H9 (cell line): ENCODE data around the gene STON2. TPM values are rescaled to one million over a fixed set of nuclear protein-coding genes. Genes with fewer than 3 reads are reported as not detected.

ENCODE experiments used
- DNase-seq: peaks from one replicate; pipeline ENCODE4 v3.0.0-alpha.2; 2017
- H2AFZ ChIP-seq: one replicate; pipeline ENCODE4 v1.6.1; 2013; ENCODE audit warnings: mild to moderate bottlenecking, low read length, control low read depth, moderate library complexity
- H2AK5ac ChIP-seq: 2 replicates; pipeline ENCODE4 v1.6.1; 2013; ENCODE audit warnings: low read length, control low read depth, mixed read lengths; ENCODE audit not compliant: insufficient read length
- H2BK120ac ChIP-seq: one replicate; pipeline ENCODE4 v1.6.1; 2013; ENCODE audit warnings: low read depth, mild to moderate bottlenecking, low read length, control low read depth, inconsistent platforms; ENCODE audit not compliant: poor library complexity, severe bottlenecking
- H2BK12ac ChIP-seq: 2 replicates; pipeline ENCODE4 v1.6.1; 2013; ENCODE audit warnings: low read length, control low read depth, mixed read lengths, low read depth; ENCODE audit not compliant: insufficient read length
- H2BK15ac ChIP-seq: 2 replicates; pipeline ENCODE4 v1.6.1; 2013; ENCODE audit warnings: low read depth, low read length, control low read depth
- H2BK20ac ChIP-seq: one replicate; pipeline ENCODE4 v1.6.1; 2013; ENCODE audit warnings: low read depth, mild to moderate bottlenecking, low read length, control low read depth, inconsistent platforms; ENCODE audit not compliant: poor library complexity, severe bottlenecking
- H2BK5ac ChIP-seq: 2 replicates; pipeline ENCODE4 v1.6.1; 2013; ENCODE audit warnings: low read length, control low read depth, mixed read lengths; ENCODE audit not compliant: insufficient read length
- H3K14ac ChIP-seq: 2 replicates; pipeline ENCODE4 v1.6.1; 2013; ENCODE audit warnings: low read length, control low read depth; ENCODE audit not compliant: insufficient read depth
- H3K18ac ChIP-seq: 2 replicates; pipeline ENCODE4 v1.6.1; 2013; ENCODE audit warnings: low read depth, mild to moderate bottlenecking, mixed read lengths, low read length, control low read depth; ENCODE audit not compliant: insufficient read length
- H3K23ac ChIP-seq: 2 replicates; pipeline ENCODE4 v1.6.1; 2013; ENCODE audit warnings: low read length, control low read depth, mixed read lengths, low read depth; ENCODE audit not compliant: insufficient read length
- H3K23me2 ChIP-seq: 2 replicates; pipeline ENCODE4 v1.6.1; 2013; ENCODE audit warnings: low read depth, mild to moderate bottlenecking, mixed read lengths, low read length, control low read depth; ENCODE audit not compliant: insufficient read length, poor library complexity, severe bottlenecking
- H3K27ac ChIP-seq: 2 replicates; pipeline ENCODE4 v1.5.1; 2013; ENCODE audit warnings: low read length, control low read depth, mixed read lengths, low read depth; ENCODE audit not compliant: insufficient read length
- H3K27me3 ChIP-seq: 2 replicates; pipeline ENCODE4 v1.6.1; 2013; ENCODE audit warnings: low read length, control low read depth, inconsistent platforms; ENCODE audit not compliant: insufficient read depth
- H3K4ac ChIP-seq: 2 replicates; pipeline ENCODE4 v1.6.1; 2013; ENCODE audit warnings: low read depth, mild to moderate bottlenecking, control low read depth, inconsistent platforms, low read length, moderate library complexity
- H3K4me1 ChIP-seq: 2 replicates; pipeline ENCODE4 v1.6.1; 2013; ENCODE audit warnings: low read length, control low read depth, inconsistent platforms; ENCODE audit not compliant: insufficient read depth
- H3K4me2 ChIP-seq: 2 replicates; pipeline ENCODE4 v1.6.1; 2013; ENCODE audit warnings: low read length, control low read depth, mixed read lengths; ENCODE audit not compliant: insufficient read length, insufficient read depth
- H3K56ac ChIP-seq: 2 replicates; pipeline ENCODE4 v1.6.1; 2013; ENCODE audit warnings: low read depth, mild to moderate bottlenecking, mixed read lengths, low read length, control low read depth; ENCODE audit not compliant: insufficient read length
- H3K79me1 ChIP-seq: 2 replicates; pipeline ENCODE4 v1.6.1; 2013; ENCODE audit warnings: low read depth, mild to moderate bottlenecking, moderate library complexity, low read length, control low read depth, inconsistent platforms; ENCODE audit not compliant: insufficient read depth, poor library complexity, severe bottlenecking
- H3K79me2 ChIP-seq: 2 replicates; pipeline ENCODE4 v1.6.1; 2013; ENCODE audit warnings: low read length, control low read depth, inconsistent platforms; ENCODE audit not compliant: insufficient read depth
- H3K9ac ChIP-seq: 2 replicates; pipeline ENCODE4 v1.6.1; 2013; ENCODE audit warnings: low read length, control low read depth, mixed read lengths; ENCODE audit not compliant: insufficient read length; ENCODE audit errors: extremely low read depth
- H3K9me3 ChIP-seq: one replicate; pipeline ENCODE4 v1.6.1; 2013; ENCODE audit warnings: low read depth, low read length, inconsistent platforms; ENCODE audit not compliant: control insufficient read depth
- H3T11ph ChIP-seq: one replicate; pipeline ENCODE4 v1.6.1; 2013; ENCODE audit warnings: mild to moderate bottlenecking, low read length, control low read depth, inconsistent platforms
- H4K20me1 ChIP-seq: one replicate; pipeline ENCODE4 v1.6.1; 2013; ENCODE audit not compliant: control insufficient read depth, insufficient read length, insufficient read depth
- H4K5ac ChIP-seq: 2 replicates; pipeline ENCODE4 v1.6.1; 2013; ENCODE audit warnings: low read depth, mild to moderate bottlenecking, mixed read lengths, low read length, control low read depth; ENCODE audit not compliant: insufficient read length
- H4K8ac ChIP-seq: replicated peaks from 2 replicates; pipeline ENCODE4 v1.6.1; 2013; ENCODE audit warnings: low read length, control low read depth, mixed read lengths, low read depth; ENCODE audit not compliant: insufficient read length
- H4K91ac ChIP-seq: 2 replicates; pipeline ENCODE4 v1.6.1; 2013; ENCODE audit warnings: low read depth, mild to moderate bottlenecking, moderate library complexity, mixed read lengths, low read length, control low read depth; ENCODE audit not compliant: insufficient read length
- H3K27ac Mint-ChIP-seq, 3 experiments: 2 replicates in 2 of 3; 3 replicates in 1 of 3; pipeline ENCODE4 v1.8.0; 2020 to 2021; ENCODE audit warnings: mixed read lengths in 3 of 3, mild to moderate bottlenecking in 1 of 3, moderate library complexity in 1 of 3
- H3K27me3 Mint-ChIP-seq: 2 replicates; pipeline ENCODE4 v1.8.0; 2021; ENCODE audit warnings: low read depth, mild to moderate bottlenecking, moderate library complexity, mixed read lengths
- H3K36me3 Mint-ChIP-seq, 3 experiments: 2 replicates in 2 of 3; 3 replicates in 1 of 3; pipeline ENCODE4 v1.8.0; 2020 to 2021; ENCODE audit warnings: low read depth in 3 of 3, mixed read lengths in 3 of 3; ENCODE audit not compliant: insufficient read depth in 1 of 3
- H3K4me1 Mint-ChIP-seq, 2 experiments: 2 replicates each; pipeline ENCODE4 v1.8.0; 2020; ENCODE audit warnings: mixed read lengths in 2 of 2
- H3K4me3 Mint-ChIP-seq, 2 experiments: 2 replicates in 1 of 2; 3 replicates in 1 of 2; pipeline ENCODE4 v1.8.0; 2020 to 2021; ENCODE audit warnings: mild to moderate bottlenecking in 2 of 2, mixed read lengths in 2 of 2, moderate library complexity in 1 of 2
- H3K9me3 Mint-ChIP-seq, 2 experiments: 2 replicates in 1 of 2; 3 replicates in 1 of 2; pipeline ENCODE4 v1.8.0; 2020; ENCODE audit warnings: mild to moderate bottlenecking in 2 of 2, mixed read lengths in 2 of 2, moderate library complexity in 1 of 2
- CTCF ChIP-seq: fragments of 200-600 bp; sonication (generic); conservative IDR thresholded peaks from 3 replicates; pipeline ENCODE4 v1.8.0; 2021; ENCODE audit warnings: antibody characterized with exemption, mild to moderate bottlenecking
- WGBS: extraction: QIAGEN DNeasy Blood & Tissue Kit; methylation state at CpG from one replicate; pipeline ENCODE4 v1.1.7; 2013; ENCODE audit warnings: missing lambda C conversion rate, low lambda C conversion rate, mixed read lengths; ENCODE audit not compliant: insufficient read length; ENCODE audit errors: extremely low coverage; 5-methylcytosine and 5-hydroxymethylcytosine counted together
- total RNA-seq: library from RNA; stranded (reverse); gene quantifications from 2 replicates; pipeline ENCODE4 v1.2.1, GENCODE V29; 2021

Gene STON2
- total RNA-seq, 1 experiment from 2014 or later, result 62.9 TPM

DNA sequence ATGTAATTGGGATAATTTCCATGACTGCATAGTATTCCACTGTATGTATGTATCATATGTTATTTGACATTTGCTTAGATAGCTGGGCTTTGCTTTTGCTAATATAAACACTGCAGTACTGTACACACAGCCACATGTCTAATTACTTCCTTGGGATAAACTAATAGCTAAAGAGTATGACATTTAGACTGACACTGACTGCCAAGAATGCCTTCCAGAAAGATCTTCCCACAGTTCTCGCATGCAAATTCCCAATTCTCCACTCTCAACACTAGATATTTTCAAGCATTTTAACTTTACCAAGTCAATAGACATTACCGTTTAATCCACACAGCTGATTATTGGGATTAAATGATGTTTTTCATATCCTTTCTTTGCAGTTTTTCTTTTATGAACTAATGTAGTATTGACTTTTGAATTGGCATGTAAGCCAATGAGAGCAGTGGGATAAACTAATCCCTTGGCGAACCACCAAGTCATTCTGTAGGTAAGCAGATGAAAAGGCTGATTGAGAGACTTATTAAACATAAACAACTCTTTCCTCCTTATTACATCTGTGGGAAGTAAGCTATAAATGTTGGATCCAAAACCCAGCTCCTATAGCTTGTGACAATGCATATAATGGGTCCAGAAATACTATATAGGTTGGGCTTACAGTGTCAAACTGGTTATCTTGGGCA is 55.5 kb downstream of the STON2 start:
- H4K91ac ChIP-seq, result no peak overlapping the region
- no peak overlapping the region for H2AFZ ChIP-seq
- no peak overlapping the region for H3K4ac ChIP-seq
- no peak overlapping the region for H3K27ac ChIP-seq
- no peak overlapping the region for H2BK120ac ChIP-seq
- H4K20me1 ChIP-seq, result no peaks in the 10 kb centered on the region
- DNase-seq, result no peak
- H3K79me1 ChIP-seq, result no peaks in the 10 kb centered on the region
- Mint-ChIP-seq H3K4me3 (no peak overlapping the region), H3K36me3 (no peaks in the 10 kb centered on the region), H3K9me3 (no peaks in the 10 kb centered on the region), H3K27me3 (no peaks in the 10 kb centered on the region), H3K4me1 (peaks cover 8 to 11% of the 10 kb centered on the region in 2 experiments), H3K27ac (no peak overlapping the region)
- H3K23me2 ChIP-seq, result no peaks in the 10 kb centered on the region
- H4K5ac ChIP-seq, result no peak overlapping the region
- no peak overlapping the region for H3K23ac ChIP-seq
- no peak overlapping the region for H3K4me2 ChIP-seq
- no peak overlapping the region for H3K18ac ChIP-seq
- H4K8ac ChIP-seq, result no peak overlapping the region
- H2BK15ac ChIP-seq, result no peak overlapping the region
- H3K27me3 ChIP-seq, result no peaks in the 10 kb centered on the region
- no CpG with 5 or more reads among the region's 3 CpGs for WGBS
- TF ChIP-seq CTCF, result no peak
- no peak overlapping the region for H3T11ph ChIP-seq
- H3K79me2 ChIP-seq, result no peaks in the 10 kb centered on the region
- H3K9me3 ChIP-seq, result no peaks in the 10 kb centered on the region
- no peak overlapping the region for H3K56ac ChIP-seq
- no peak overlapping the region for H2BK12ac ChIP-seq
- H2BK20ac ChIP-seq, result no peak overlapping the region
- no peak overlapping the region for H2BK5ac ChIP-seq
- no peak overlapping the region for H3K9ac ChIP-seq
- H3K14ac ChIP-seq, result no peak overlapping the region
- H3K4me1 ChIP-seq, result no peaks in the 10 kb centered on the region
- H2AK5ac ChIP-seq, result no peak overlapping the region
